ENCODE measurements around the gene NDUFA3.

NDUFA3 gene

DNA sequence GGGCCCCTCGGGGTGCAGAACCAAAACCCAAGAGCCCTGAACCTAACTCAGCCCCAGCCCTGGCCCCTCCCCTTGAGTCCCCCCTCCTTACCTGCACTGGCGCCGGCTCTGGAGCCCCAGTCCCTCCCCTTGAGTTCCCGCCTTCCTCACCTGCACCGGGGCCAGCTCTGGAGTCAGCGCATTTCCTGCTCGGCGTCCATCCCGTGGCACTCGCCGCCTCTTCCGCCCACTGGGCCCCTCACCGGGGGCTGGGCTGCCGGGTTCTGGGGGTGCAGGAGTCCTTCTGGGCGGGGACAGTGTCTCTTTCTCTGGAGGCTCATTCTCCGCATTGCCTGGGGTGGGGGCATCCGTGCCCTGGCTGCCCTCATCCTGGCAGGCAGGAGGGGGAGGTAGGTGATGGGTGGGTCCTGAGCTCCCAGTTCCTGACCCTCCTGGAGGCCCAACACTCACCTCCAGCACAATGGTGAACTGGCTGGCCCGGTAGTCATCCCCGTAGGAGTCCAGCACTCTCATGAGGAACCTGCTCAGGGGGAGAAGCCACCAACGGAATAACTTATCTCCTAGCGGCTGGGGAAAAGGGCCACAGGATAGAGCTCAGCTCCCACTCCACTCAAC lies 5.3 kb downstream of the NDUFA3 start:
- DNase-seq (ENCODE audit: low read depth in 1 of 2, low spot score in 1 of 2), result no peak

DNA sequence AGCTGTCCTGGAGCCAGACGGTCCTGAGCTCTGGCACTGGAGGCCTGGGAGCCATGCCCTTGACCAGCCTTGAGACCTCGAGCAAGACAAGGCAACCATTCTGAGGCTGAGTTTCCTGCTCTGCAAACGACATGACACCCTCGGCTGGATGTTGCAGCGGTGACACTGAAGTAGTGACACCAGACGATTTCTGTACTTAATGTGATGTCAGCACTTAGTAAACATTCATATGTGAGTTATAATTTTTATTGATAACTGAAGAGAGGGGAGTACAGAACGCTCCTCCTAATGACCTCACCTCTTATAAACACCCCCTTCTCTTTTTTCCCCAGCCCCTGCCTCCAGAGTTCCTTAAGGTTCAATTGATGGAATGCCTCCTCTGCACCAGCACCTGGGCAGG lies 5.8 kb downstream of the NDUFA3 start:
- no peak for DNase-seq (ENCODE audit: low read depth in 1 of 2, low spot score in 1 of 2)

DNA sequence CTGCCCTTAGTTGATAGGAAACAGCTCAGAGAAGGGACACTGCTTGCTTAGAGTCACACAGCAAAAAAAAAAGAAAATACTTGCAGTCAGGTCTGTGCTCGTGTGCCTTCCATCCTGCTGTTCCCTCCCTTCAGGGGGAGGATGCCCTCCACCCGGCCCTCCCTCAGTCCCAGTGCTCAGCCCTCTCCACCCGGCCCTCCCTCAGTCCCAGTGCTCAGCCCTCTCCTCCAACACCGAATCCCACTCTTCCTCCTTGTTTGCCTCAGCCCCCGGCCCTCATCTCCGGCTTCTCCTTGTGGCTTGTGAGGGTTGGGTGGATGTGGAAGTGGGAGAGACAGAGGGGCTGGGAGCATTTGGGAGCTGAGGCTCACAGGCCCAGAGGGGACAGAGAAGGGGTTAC lies 7.0 kb downstream of the NDUFA3 start:
- no peak for DNase-seq (ENCODE audit: low read depth in 1 of 2, low spot score in 1 of 2)

DNA sequence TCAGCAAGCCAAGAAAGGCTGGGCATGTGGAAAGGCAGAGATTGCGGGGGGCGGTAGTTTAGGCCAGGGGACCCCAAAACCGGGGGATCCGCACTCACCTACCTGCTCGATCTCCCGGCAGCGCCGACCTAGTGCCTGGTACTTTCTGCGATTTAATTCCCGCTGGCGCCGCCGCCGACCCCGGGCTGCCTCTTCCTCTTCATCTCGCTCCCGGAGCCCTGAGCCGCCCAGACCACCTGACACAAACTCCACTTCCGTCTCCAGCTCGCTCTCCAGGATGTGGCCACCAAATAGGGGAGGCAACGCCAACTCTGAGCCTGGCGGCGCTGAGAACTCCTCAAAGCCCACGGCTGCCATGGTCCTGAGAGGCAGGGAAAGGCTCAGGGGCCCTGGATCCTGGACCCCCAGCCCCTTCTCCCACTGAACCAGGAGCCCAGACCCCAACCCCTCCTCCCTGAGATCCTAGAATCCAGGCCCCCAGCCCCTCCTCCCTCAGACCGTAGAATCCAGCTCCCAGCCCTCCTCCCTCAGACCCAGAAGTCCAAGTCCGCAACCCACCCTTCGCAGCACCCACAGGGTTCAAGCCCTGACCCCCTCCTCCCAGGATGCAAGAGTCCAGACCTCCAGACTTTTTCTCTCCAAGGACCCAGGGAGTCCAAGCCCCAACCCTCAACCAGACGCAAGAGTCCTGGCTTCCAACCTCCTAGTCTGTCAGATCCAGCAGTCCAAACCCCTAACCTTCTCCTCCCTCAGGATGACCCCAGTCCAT lies 11.9 kb downstream of the NDUFA3 start:
- DNase-seq (ENCODE audit: low read depth in 1 of 2, low spot score in 1 of 2), result peak; percentile 19 to 23

DNA sequence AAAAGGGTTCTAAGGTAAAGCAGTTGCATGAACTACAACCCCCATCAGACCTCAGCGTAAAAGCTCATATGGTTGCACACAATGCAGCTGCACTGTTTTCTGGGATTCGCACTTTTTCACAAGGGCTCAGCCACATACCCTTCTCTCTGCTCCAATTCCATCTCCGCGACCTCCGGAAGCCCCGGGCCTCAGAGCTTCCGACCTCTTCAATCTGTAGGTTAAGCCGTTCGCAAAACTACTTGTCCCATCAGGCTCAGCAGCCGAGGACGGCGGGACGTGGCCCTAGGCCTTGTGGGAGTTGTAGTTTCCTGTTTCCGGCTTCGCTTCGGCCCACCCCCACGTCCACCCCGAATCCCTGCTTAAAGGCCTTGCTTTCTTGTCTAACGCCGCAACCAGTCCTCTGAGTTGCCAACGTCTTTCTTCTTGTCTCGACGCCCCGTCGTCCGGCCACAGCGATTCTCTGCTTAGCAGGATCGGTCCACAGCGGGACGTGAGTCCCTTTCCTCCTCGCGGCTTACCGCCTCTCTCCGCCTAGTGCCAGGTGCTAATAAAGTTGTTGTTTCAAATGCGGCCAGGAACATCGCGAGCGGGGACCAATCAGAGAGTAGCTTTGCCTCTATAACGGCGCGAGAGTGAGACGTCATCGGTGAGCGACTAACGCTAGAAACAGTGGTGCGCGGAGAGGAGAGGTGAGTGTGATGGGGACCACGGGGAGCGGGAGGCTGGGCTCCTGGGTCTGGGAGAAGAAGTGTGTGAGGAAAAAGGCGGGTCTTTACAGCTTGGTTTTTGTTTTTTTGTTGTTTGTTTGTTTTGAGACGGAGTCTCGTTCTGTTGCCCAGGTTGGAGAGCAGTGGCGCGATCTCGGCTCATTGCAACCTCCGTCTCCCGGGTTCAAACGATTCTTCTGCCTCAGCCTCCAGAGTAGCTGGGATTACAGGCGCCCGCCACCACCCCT lies 12.7 kb downstream of the NDUFA3 start, which contains the start of the genes PRPF31 and TFPT:
Gene PRPF31 (plus strand): TSS at position 646 of the 955 bp plus-strand sequence. CDS start 2,525 bp downstream, outside the sequence.
Gene TFPT (minus strand): TSS at position 549 of the 955 bp plus-strand sequence. CDS start 388 bp downstream, at position 161.
- DNase-seq (ENCODE audit: low read depth in 1 of 2, low spot score in 1 of 2), result peak; percentile 89 to 97

DNA sequence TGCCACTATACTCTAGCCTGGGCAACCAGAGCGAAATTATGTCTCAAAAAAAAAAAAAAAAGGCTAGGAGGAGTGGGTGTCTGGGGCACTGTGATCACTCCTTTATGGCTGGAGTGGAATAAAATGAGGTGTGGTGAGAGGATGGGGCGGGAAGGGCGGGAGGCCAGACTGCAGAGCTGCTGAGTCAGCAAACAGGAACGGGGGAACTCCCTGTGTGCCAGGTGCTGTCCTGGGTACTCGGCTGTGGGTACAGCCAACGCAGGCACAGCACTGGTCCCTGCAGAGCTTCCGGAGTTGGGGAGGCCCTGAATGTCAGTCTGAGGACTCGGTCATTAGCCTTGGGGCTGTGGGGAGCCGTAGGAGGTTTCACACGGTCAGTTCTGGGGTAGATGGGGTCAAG lies 18.6 kb downstream of the NDUFA3 start:
- DNase-seq (ENCODE audit: low read depth in 1 of 2, low spot score in 1 of 2), result no peak

DNA sequence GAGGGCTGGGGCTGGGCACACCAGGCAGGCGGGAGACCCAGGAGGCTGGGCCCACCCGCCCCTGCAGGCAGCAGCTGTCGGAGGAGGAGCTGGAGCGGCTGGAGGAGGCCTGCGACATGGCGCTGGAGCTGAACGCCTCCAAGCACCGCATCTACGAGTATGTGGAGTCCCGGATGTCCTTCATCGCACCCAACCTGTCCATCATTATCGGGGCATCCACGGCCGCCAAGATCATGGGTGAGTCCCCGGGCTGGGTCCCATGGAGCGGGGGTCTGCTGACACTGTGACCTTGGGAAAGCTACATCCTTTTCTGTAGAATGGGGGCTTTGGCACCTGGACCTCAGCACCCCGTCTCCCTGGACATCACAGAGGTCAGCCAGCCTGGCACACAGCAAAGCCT lies 21.0 kb downstream of the NDUFA3 start:
- no peak for DNase-seq (ENCODE audit: low read depth in 1 of 2, low spot score in 1 of 2)

DNA sequence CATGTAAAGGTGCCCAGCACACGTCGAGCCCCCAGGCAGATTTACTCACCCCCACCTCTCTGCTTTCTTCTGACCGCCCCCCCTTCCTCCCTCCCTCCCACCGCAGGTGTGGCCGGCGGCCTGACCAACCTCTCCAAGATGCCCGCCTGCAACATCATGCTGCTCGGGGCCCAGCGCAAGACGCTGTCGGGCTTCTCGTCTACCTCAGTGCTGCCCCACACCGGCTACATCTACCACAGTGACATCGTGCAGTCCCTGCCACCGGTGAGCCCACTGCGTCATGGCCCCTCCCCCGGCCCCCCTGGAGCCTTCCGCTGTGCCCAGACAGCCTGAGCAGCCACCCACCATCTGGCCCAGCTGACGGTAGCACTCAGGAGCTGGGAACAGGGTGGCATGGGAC lies 21.7 kb downstream of the NDUFA3 start:
- no peak for DNase-seq (ENCODE audit: low read depth in 1 of 2, low spot score in 1 of 2)

DNA sequence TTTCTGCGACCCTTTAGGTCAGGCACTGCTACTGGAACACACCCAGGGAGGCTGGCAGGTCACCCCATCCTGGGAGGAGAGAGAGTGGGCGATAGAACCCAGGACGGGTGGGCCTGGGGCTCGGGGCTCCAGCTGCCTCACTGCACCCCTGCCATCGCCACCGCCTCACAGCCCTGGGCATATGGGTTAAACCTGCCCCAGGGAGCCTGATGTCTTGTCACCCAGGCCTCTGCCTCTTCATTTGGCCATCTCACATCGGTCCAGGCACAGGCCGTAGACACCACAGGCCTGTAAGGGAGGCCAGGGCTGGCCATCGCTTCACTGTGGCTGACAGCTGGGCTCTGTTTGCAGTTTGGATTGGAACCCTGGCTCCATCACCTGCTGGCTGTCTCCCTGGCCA lies 23.1 kb downstream of the NDUFA3 start:
- no peak for DNase-seq (ENCODE audit: low read depth in 1 of 2, low spot score in 1 of 2)

DNA sequence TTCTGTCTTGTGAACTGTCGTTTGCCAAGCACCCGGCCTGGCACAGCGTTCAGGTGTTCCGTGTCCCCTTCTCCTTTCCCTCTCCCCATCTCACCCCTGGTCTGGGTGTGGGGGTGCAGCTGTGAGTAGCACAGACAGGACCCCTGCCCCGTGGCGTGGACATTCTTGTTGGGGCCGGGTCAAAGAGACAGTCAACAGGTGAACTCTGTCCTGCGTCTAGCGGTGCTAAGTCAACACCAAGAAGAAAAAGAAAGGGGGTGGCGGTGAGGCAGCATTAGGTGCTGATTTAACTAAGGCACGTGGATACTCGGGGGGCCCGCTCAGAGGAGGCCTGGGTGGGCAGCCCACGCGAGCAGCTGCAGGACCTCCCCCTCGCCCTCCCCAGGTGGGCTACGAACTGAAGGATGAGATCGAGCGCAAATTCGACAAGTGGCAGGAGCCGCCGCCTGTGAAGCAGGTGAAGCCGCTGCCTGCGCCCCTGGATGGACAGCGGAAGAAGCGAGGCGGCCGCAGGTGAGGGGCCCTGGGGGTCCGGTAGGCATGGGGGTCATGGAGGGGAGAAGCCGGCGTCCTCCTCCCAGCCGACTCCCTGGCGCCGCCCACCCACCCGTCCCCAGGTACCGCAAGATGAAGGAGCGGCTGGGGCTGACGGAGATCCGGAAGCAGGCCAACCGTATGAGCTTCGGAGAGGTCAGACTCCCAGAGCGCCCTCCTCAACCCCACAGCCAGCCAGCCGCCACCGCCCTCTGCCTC lies 25.2 kb downstream of the NDUFA3 start:
- DNase-seq (ENCODE audit: low read depth in 1 of 2, low spot score in 1 of 2), result no peak

DNA sequence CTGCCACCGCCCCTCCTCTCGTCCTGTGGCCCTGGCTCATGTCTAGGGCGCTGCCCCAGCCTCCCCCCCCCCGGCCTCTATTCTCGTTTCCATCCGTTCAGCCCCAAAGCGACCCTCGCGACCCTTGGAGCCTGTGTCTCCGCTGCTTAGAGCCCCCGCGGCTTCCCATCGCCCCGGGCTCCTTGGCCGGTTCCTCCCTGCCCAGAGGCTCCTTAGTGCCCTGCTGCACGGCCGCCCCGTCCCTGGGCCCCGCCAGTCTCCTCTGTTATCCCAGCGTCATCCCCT lies 25.7 kb downstream of the NDUFA3 start:
- no peak for DNase-seq (ENCODE audit: low read depth in 1 of 2, low spot score in 1 of 2)

DNA sequence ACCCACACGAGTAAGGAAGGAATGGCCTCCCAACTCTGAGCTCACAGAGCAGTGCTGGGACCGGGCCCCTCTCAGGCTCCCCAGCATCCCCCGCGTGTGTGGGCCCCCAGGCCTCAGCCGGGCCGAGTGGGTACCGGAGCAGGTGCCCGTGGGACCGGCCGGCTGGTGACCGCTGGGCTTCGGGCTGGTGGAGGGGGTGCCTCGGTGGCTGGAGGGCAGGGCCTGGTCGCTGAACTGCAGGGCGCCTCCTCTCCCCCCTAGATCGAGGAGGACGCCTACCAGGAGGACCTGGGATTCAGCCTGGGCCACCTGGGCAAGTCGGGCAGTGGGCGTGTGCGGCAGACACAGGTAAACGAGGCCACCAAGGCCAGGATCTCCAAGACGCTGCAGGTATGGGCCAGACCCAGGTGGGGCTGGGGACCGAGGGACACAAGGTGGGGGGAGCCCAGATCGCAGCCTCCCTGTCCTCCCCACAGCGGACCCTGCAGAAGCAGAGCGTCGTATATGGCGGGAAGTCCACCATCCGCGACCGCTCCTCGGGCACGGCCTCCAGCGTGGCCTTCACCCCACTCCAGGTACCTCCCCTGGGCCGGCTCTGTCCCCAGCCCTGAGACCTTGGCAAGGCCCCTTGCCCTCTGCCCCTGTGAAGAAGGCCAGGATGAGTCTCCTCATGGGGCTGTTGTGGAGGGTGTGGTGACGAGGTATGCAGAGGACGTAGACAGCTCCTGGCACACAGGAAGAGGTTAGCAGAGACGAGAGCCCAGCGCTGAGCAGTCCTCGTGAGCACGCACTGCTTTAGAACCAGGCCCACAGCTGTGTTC lies 26.4 kb downstream of the NDUFA3 start:
- DNase-seq (ENCODE audit: low read depth in 1 of 2, low spot score in 1 of 2), result no peak

DNA sequence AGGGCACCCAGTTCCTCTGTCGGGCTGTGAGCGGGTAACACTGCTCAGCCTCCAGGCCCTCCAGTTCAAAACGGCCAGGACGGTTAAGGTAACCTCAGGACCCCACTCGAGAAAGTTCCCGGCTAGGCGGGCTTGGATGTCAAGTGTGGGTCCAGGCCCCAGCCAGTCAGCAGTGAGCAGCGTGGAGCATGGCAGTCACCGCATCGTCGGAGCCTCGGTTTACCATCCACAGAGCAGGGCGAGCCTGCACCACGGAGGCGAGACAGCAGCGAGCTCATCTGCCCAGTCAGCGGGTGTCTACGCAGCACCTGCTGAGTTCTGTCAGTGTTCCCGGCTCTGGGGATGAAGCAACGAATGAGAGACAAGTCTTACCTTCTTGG lies 27.0 kb downstream of the NDUFA3 start:
- DNase-seq (ENCODE audit: low read depth in 1 of 2, low spot score in 1 of 2), result no peak

DNA sequence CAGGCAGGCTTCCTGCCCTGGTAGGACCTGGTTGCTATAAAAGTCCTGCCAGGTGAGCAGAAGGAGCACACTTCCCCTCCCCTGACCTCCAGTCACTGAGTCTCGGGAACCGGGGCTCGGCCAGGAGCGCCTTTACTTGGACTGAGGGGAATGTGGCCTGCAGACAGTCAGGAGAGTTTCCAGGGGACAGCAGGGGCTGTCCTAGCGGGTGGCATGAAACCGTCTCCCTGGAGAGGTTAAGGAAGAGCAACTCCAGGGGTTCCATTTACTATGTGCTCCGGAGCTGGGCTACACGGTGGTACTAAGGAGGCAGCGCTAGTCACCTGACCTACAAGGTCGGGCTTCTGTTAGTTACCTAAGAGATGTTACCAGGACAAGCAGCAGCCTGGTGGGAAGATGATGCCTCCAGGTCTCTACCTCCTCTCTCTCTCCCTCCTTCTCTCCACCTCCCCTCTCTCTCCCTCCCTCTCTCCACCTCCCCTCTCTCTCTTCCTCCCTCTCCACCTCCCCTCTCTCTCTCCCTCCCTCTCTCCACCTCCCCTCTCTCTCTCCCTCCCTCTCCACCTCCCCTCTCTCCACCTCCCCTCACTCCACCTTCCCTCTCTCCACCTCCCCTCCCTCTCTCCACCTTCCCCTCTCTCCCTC lies 30.8 kb downstream of the NDUFA3 start:
- no peak for DNase-seq (ENCODE audit: low read depth in 1 of 2, low spot score in 1 of 2)

DNA sequence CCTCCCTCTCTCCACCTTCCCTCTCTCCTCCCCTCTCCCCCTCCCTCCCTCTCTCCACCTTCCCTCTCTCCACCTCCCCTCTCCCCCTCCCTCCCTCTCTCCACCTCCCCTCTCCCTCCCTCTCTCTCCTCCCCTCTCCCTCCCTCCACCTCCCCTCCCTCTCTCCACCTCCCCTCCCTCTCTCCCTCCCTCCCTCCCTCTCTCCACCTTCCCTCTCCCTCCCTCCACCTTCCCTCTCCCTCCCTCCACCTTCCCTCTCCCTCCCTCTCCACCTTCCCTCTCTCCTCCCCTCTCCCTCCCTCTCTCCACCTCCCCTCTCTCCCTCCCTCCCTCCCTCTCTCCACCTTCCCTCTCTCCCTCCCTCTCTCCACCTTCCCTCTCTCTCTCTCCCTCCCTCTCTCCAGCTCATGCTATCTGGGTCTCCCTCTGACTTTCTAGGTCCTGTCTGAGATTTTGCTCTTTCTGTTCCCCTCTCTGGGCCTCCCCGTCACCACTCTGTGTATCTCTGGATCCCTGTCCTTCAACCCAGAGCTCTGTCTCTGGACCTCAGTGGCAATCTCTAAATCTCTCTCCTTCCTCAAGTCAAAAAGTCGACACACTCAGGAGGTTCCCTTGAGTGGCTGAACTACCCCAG lies 31.4 kb downstream of the NDUFA3 start:
- DNase-seq (ENCODE audit: low read depth in 1 of 2, low spot score in 1 of 2), result no peak

DNA sequence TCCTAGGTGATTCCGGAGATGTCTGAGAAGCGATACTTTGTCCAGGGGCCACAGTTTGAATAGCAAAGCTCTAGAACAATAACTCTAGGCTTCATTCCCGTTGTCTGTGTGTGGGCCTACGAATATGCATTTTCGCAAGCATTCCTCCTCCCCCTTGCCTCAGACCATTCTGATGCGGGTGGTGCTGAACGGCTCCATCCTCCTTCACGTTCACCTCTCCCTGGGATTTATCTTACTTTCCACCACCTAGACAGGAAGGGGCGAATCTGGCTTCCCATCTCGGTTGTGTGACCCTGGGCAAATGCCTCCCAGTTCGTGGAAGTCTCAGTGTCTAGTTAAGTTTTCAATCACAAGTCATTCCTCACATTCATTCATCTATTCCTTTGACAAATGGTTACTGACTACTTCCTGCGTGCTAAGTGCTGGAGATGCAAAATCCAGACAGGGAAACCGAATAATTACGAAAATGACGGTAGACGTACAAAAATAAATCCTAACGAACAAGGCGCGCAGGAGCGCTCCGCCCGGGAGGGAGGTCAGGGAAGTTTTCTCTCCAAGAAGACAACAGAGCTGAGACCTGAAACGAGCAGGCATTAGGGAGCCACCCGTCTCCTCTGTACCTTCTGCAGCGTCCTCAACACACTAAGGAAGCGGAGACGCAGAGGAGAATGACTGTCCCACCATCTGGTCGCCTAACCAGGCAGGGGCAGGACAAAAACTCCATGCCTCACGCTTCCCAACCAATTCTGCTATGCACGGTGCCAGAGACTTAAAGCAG lies 33.6 kb downstream of the NDUFA3 start:
- no peak for DNase-seq (ENCODE audit: low read depth in 1 of 2, low spot score in 1 of 2)

DNA sequence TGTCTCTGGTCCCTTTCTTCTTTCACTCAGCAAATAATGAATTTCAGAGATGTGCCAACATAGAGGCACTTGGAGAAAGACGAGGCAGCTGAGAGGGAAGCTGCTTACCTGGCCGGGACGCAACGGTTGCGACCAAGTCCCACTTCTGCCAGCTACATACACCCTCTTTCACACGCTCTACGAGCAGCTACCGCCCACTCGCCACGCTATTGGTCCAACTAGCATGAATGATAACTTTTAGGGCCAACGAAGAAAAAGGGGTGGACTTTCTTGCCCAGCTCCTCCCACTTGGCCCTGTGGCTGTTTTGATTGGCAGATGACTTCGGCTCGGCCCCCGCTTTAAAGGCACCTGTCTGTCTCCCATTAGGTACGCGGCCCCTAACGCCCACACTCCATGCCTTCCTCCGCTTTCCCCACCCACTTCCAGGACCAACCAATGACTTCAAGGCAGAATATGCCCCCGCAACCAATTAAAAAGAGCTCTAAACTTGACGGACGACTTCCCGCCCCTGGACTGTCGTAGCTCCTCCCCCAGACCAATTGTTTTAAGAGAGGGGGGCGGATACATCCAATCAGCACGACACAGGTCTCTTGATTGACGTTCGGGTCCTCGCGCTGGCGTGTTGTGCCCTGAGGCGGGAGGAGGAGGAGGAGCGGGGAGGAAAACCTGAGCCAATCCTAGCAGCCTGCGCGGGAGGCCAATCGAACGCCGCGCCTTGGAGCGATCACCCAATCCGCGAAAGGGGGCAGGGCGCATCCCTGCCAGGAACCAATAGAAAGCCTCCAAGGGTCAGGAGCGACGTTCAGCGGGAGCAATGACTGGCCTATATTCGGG lies 34.4 kb downstream of the NDUFA3 start:
- DNase-seq (ENCODE audit: low read depth in 1 of 2, low spot score in 1 of 2), result peak; percentile 96 to 99

Data from activated T-helper 1 cell treated with anti-CD3 and anti-CD28 coated beads, Interleukin-2, amount 50 U/mL, for 16 hours (primary cell).